HEK293 (cell line): ENCODE data around the gene NPW.

ENCODE experiments used
- SP2 ChIP-seq: fragments of 450-650 bp; formaldehyde crosslinking; IDR thresholded peaks from 2 replicates; pipeline ENCODE4 v1.5.1; 2016; ENCODE audit warnings: missing biosample characterization, missing genetic modification characterization
- SP7 ChIP-seq: fragments of 450-650 bp; formaldehyde crosslinking; IDR thresholded peaks from 2 replicates; pipeline ENCODE4 v1.5.1; 2016; ENCODE audit warnings: missing biosample characterization, missing genetic modification characterization
- ZBTB7A ChIP-seq: fragments of 450-650 bp; formaldehyde crosslinking; IDR thresholded peaks from 2 replicates; pipeline ENCODE4 v1.5.1; 2016; ENCODE audit warnings: low read depth, missing biosample characterization, missing genetic modification characterization
- ZNF2 ChIP-seq: fragments of 450-650 bp; formaldehyde crosslinking; IDR thresholded peaks from 2 replicates; pipeline ENCODE4 v1.5.1; 2016; ENCODE audit warnings: missing biosample characterization, missing genetic modification characterization
- ZNF404 ChIP-seq: fragments of 450-650 bp; formaldehyde crosslinking; IDR thresholded peaks from 2 replicates; pipeline ENCODE4 v1.5.1; 2017; ENCODE audit warnings: missing biosample characterization, missing genetic modification characterization
- ZNF48 ChIP-seq: fragments of 450-650 bp; formaldehyde crosslinking; IDR thresholded peaks from 2 replicates; pipeline ENCODE4 v1.5.1; 2016; ENCODE audit warnings: missing biosample characterization, missing genetic modification characterization
- ZNF521 ChIP-seq: fragments of 450-650 bp; formaldehyde crosslinking; IDR thresholded peaks from 2 replicates; pipeline ENCODE4 v1.5.1; 2017; ENCODE audit warnings: missing biosample characterization, mild to moderate bottlenecking, missing genetic modification characterization
- ZNF707 ChIP-seq: fragments of 450-650 bp; formaldehyde crosslinking; IDR thresholded peaks from 2 replicates; pipeline ENCODE4 v1.5.1; 2016; ENCODE audit warnings: missing biosample characterization, missing genetic modification characterization
- TF ChIP-seq, protein P1 (sequence below): fragments of 450-650 bp; formaldehyde crosslinking; IDR thresholded peaks from 2 replicates; pipeline ENCODE4 v1.5.1; 2016; ENCODE audit warnings: missing biosample characterization, missing genetic modification characterization
- TF ChIP-seq, protein P2 (sequence below): fragments of 450-650 bp; formaldehyde crosslinking; IDR thresholded peaks from 2 replicates; pipeline ENCODE4 v1.5.1; 2016; ENCODE audit warnings: missing biosample characterization, missing genetic modification characterization
- TF ChIP-seq, protein P3 (sequence below): fragments of 450-650 bp; formaldehyde crosslinking; IDR thresholded peaks from 2 replicates; pipeline ENCODE4 v1.5.1; 2016; ENCODE audit warnings: missing biosample characterization, missing genetic modification characterization, low read depth
- TF ChIP-seq, protein P4 (sequence below): fragments of 450-650 bp; formaldehyde crosslinking; IDR thresholded peaks from 2 replicates; pipeline ENCODE4 v1.5.1; 2017; ENCODE audit warnings: missing biosample characterization, missing genetic modification characterization
- TF ChIP-seq, protein P5 (sequence below): fragments of 450-650 bp; formaldehyde crosslinking; IDR thresholded peaks from 2 replicates; pipeline ENCODE4 v1.5.1; 2016; ENCODE audit warnings: missing biosample characterization, missing genetic modification characterization

DNA sequence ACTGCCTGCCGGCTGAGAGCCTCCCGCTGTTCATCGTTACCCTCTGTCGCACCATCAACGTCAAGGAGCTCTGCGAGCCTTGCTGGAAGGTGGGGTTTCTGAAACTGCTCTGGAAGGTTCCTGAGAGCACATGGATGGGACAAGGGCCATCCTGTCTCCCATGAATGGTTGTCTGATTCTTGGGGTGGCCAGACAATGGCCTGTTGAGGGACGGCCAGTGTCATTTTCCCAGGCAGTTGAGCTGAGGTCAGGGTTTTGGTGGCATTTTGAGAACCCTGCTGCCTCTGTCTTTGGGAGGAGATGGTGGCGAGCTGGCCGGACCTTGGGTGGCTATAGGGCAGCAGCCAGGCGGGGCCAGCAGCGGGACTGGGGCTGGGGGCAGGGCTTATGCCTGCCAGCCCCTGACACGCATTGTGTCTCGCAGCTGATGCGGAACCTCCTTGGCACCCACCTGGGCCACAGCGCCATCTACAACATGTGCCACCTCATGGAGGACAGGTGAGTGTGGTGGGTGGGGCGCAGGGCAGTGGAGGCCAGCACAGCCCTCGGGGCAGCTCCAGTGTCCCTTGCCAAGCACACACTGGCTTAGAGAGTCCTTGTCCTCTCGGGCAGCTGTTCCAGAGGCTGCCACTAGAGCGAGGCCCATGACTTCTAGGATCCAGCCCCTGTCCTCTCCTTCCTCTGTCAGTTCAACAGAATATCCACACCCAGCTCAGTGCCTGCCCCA lies 37.3 kb downstream of the NPW start:
- TF ChIP-seq, protein P1, sequence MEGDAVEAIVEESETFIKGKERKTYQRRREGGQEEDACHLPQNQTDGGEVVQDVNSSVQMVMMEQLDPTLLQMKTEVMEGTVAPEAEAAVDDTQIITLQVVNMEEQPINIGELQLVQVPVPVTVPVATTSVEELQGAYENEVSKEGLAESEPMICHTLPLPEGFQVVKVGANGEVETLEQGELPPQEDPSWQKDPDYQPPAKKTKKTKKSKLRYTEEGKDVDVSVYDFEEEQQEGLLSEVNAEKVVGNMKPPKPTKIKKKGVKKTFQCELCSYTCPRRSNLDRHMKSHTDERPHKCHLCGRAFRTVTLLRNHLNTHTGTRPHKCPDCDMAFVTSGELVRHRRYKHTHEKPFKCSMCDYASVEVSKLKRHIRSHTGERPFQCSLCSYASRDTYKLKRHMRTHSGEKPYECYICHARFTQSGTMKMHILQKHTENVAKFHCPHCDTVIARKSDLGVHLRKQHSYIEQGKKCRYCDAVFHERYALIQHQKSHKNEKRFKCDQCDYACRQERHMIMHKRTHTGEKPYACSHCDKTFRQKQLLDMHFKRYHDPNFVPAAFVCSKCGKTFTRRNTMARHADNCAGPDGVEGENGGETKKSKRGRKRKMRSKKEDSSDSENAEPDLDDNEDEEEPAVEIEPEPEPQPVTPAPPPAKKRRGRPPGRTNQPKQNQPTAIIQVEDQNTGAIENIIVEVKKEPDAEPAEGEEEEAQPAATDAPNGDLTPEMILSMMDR (tag by site-specific recombination), result peak; percentile 56
- TF ChIP-seq ZBTB7A (tag by site-specific recombination), result no peak
- TF ChIP-seq ZNF48 (tag by site-specific recombination), result no peak
- no peak for TF ChIP-seq ZNF2
- no peak for TF ChIP-seq SP2 (tag by site-specific recombination)
- TF ChIP-seq, protein P2, sequence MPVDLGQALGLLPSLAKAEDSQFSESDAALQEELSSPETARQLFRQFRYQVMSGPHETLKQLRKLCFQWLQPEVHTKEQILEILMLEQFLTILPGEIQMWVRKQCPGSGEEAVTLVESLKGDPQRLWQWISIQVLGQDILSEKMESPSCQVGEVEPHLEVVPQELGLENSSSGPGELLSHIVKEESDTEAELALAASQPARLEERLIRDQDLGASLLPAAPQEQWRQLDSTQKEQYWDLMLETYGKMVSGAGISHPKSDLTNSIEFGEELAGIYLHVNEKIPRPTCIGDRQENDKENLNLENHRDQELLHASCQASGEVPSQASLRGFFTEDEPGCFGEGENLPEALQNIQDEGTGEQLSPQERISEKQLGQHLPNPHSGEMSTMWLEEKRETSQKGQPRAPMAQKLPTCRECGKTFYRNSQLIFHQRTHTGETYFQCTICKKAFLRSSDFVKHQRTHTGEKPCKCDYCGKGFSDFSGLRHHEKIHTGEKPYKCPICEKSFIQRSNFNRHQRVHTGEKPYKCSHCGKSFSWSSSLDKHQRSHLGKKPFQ, result no peak
- no peak for TF ChIP-seq ZNF521 (tag by site-specific recombination)
- TF ChIP-seq SP7 (tag by site-specific recombination), result no peak
- TF ChIP-seq, protein P3, sequence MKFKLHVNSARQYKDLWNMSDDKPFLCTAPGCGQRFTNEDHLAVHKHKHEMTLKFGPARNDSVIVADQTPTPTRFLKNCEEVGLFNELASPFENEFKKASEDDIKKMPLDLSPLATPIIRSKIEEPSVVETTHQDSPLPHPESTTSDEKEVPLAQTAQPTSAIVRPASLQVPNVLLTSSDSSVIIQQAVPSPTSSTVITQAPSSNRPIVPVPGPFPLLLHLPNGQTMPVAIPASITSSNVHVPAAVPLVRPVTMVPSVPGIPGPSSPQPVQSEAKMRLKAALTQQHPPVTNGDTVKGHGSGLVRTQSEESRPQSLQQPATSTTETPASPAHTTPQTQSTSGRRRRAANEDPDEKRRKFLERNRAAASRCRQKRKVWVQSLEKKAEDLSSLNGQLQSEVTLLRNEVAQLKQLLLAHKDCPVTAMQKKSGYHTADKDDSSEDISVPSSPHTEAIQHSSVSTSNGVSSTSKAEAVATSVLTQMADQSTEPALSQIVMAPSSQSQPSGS (tag by site-specific recombination), result no peak
- TF ChIP-seq, protein P4, sequence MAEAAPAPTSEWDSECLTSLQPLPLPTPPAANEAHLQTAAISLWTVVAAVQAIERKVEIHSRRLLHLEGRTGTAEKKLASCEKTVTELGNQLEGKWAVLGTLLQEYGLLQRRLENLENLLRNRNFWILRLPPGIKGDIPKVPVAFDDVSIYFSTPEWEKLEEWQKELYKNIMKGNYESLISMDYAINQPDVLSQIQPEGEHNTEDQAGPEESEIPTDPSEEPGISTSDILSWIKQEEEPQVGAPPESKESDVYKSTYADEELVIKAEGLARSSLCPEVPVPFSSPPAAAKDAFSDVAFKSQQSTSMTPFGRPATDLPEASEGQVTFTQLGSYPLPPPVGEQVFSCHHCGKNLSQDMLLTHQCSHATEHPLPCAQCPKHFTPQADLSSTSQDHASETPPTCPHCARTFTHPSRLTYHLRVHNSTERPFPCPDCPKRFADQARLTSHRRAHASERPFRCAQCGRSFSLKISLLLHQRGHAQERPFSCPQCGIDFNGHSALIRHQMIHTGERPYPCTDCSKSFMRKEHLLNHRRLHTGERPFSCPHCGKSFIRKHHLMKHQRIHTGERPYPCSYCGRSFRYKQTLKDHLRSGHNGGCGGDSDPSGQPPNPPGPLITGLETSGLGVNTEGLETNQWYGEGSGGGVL (tag by site-specific recombination), result no peak
- TF ChIP-seq ZNF404 (tag by site-specific recombination), result no peak
- TF ChIP-seq, protein P5, sequence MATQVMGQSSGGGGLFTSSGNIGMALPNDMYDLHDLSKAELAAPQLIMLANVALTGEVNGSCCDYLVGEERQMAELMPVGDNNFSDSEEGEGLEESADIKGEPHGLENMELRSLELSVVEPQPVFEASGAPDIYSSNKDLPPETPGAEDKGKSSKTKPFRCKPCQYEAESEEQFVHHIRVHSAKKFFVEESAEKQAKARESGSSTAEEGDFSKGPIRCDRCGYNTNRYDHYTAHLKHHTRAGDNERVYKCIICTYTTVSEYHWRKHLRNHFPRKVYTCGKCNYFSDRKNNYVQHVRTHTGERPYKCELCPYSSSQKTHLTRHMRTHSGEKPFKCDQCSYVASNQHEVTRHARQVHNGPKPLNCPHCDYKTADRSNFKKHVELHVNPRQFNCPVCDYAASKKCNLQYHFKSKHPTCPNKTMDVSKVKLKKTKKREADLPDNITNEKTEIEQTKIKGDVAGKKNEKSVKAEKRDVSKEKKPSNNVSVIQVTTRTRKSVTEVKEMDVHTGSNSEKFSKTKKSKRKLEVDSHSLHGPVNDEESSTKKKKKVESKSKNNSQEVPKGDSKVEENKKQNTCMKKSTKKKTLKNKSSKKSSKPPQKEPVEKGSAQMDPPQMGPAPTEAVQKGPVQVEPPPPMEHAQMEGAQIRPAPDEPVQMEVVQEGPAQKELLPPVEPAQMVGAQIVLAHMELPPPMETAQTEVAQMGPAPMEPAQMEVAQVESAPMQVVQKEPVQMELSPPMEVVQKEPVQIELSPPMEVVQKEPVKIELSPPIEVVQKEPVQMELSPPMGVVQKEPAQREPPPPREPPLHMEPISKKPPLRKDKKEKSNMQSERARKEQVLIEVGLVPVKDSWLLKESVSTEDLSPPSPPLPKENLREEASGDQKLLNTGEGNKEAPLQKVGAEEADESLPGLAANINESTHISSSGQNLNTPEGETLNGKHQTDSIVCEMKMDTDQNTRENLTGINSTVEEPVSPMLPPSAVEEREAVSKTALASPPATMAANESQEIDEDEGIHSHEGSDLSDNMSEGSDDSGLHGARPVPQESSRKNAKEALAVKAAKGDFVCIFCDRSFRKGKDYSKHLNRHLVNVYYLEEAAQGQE (tag by site-specific recombination), result no peak
- no peak for TF ChIP-seq ZNF707
